GM21737 (cell line): ENCODE results near the gene OR4C11.

Source experiments
- ATAC-seq: cut with Tn5 transposase; IDR thresholded peaks from one replicate; pipeline ENCODE4 v1.9.1; 2021; ENCODE audit warnings: mild to moderate bottlenecking, moderate library complexity; ENCODE audit not compliant: unreplicated experiment

OR4C11 gene

GRCh38 chr11:55607545-55607944 lies at the start of gene OR4C11:
Gene OR4C11 (minus strand): TSS chr11:55607645. CDS start chr11:55604373, 3,272 bp downstream.
- ATAC-seq, result no peak

GRCh38 chr11:55655096-55655495 lies 47.7 kb upstream of the OR4C11 start:
- ATAC-seq, result no peak

- ATAC-seq, result no peak
Measured at GRCh38 chr11:55652560-55652959, 45.1 kb upstream of the OR4C11 start.

- ATAC-seq, result no peak
Measured at GRCh38 chr11:55648027-55648426, 40.6 kb upstream of the OR4C11 start, which contains the start of gene OR4S2. Gene OR4S2 (plus strand): TSS chr11:55648327. CDS start chr11:55650904, 2,577 bp downstream.

- ATAC-seq, result no peak
Measured at GRCh38 chr11:55634813-55635212, 27.4 kb upstream of the OR4C11 start, which contains the start of gene OR4P4. Gene OR4P4 (plus strand): TSS chr11:55635113.

- no peak for ATAC-seq
Measured at GRCh38 chr11:55624531-55624930, 17.1 kb upstream of the OR4C11 start.

- ATAC-seq, result no peak
Measured at GRCh38 chr11:55572548-55572947, 34.9 kb downstream of the OR4C11 start.

- ATAC-seq, result no peak
Measured at GRCh38 chr11:55571828-55572227, 35.6 kb downstream of the OR4C11 start, which contains the start of gene OR4C16. Gene OR4C16 (plus strand): TSS chr11:55572128. CDS start chr11:55572128, 0 bp downstream.

- ATAC-seq, result no peak
Measured at GRCh38 chr11:55554169-55554568, 53.3 kb downstream of the OR4C11 start, which contains the start of gene OR4C15. Gene OR4C15 (plus strand): TSS chr11:55554469. CDS start chr11:55554469, 0 bp downstream.
